AG10803 (cell line): ENCODE measurements around the gene CTDSPL.
"Not testable (repeated sequence)": the region's sequence is repeated elsewhere in the genome, so short reads cannot be mapped to it uniquely, and the experiment has no call there.

Experiments
- DNase-seq: peaks from one replicate; pipeline ENCODE4 v3.0.0; 2010; ENCODE audit warnings: low read depth
- H3K4me3 ChIP-seq: 2 replicates; pipeline ENCODE4 v1.5.1; 2011; ENCODE audit warnings: mild to moderate bottlenecking, low read length, control low read depth
- CTCF ChIP-seq: conservative IDR thresholded peaks from 2 replicates; pipeline ENCODE4 v1.5.1; 2011; ENCODE audit warnings: mild to moderate bottlenecking, low read length, control low read depth, inconsistent platforms

The CTDSPL gene

DNA sequence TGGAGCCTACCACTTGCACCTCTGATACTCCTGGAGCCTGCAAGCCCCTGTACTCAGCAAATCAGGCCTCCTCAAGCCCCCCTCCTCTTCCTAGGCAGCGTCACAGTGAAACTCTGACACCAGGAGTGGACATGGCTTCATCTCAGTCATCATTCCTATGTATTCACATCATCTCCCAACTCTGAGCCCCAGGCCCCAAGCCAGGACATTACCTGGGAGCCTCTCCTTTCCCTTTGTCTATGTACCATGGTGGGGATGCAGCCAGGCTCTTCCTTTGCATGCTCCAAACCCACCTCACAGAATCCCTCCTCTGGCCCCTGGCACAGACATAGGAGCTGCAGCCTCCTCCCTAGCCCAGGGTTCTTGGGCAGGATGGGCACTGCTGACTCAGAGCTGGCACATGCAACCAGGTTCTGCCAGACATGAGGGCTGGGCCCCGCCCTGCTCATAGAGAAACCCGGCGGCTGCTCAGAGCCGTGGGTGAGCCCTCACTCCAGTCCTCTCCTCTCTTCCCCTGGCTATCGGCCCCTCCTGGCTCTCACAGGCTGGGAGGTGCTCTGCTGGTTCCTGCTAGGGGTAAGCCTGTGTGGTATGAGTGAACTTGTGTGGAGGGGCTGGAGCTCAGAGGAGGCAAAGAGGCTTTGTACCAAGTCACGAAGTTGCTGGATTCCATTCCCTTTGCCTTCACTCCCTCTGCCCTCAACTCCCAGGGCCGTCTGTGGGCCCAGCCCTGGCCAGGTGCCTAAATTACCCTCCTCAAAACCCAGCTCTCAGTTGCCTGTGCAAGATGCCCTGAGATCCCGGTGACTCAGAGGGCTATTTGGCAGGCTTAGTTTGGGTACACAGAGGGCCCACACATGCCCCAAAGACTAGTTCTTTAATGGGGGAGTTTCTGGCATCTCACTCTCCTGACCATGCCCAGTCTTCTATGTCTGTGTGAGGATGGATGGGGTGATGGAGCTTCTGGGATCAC lies 169.6 kb downstream of the CTDSPL start:
- TF ChIP-seq CTCF = no peak
- no peak overlapping the region for H3K4me3 ChIP-seq
- peak; percentile 52 for DNase-seq

- DNase-seq = no peak
- no peak overlapping the region for H3K4me3 ChIP-seq
- TF ChIP-seq CTCF = no peak
Observed at GRCh38 chr3:38032328-38032865, 170.7 kb downstream of the CTDSPL start.

- DNase-seq, H3K4me3 ChIP-seq: not testable (repeated sequence)
Observed at GRCh38 chr3:38033586-38033985, 171.9 kb downstream of the CTDSPL start.
